DMS 273 treated with DMSO at 0.1 percent for 48 hours (cell line): ENCODE data around the gene RASGRF2.

Experiments used
- DNase-seq: peaks from one replicate; lab custom pipeline; 2025; lab: John Stamatoyannopoulos, UW

The RASGRF2 gene

DNA sequence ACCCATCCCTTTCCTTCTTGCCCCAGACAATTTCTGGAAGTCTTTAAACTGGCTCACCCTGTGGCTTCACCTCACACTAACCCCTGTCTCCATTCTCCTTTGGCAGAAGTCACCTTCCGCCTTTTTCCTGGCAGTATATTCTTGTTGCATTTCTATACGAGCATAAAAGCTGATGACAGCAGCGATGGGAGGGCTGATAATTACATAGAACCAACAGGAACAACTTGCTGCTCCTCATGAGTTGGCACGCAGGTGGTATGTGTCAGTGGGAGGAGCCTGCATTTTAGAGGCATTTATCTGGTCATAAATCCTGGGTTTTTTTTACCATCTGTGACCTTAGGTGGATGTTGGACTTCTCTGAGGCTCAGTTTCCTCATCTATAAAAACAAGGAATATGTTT lies 211.6 kb downstream of the RASGRF2 start:
- no peak for DNase-seq

GRCh38 chr5:81172710-81173109 lies 212.5 kb downstream of the RASGRF2 start:
- DNase-seq = no peak

DNA sequence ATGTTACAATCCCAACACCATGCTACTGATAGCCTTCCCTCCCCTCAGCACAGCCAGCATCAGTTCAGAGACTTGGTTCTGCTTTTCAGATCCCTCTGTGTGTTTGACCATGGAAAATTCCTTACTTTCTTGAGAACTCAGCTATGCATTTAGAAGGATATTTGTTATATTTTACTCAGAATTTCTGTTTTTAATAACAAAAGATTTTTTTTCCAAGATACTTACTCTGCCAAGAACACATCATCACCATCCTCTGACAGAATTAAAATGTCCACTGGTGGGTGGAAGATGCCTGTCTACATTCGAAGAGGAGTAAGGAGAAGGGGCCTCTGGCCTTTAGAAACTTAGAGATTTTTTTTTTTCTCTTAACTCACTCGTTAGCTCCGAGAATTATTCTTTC lies 216.9 kb downstream of the RASGRF2 start:
- DNase-seq = no peak

- no peak for DNase-seq
Measured at GRCh38 chr5:81179959-81180358, 219.8 kb downstream of the RASGRF2 start.

- DNase-seq = no peak
Measured at GRCh38 chr5:81180780-81181460, 220.8 kb downstream of the RASGRF2 start.

DNA sequence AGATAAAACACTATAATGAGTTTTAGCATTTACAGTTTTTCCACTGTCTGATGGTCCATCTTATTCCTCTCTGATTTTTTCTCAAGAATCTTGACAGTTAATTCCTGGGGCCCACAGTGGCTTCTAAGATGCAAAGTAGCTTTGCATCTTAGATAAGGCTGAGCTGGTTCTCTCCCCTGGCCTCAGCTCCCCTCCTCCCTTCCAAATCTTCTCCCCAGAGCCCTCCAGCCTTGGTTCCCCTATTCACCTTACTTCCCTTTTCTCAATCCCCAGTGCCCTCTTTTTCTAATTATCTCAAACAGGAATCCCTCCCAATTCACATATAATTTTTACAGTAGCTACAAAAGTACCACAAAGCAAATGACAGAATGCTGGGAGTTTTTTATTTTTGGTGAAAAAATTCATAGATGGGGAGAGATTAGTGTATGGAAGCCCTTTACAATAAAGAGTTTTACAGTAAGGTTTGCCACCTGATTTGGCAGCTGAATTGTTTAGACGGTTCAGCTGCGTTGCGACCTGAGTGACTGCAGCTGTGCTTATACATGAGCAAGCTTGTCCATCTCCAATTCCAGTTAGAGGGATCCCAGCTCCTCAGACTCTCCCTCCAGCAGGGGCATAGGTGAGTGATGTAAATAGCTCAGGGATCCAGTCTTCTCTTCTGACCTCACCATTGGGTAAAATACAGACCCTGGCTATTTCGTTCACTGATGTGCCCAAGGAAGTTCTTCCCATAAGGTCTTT lies 221.6 kb downstream of the RASGRF2 start:
- no peak for DNase-seq

GRCh38 chr5:81182396-81183390 lies 222.5 kb downstream of the RASGRF2 start:
- no peak for DNase-seq

DNA sequence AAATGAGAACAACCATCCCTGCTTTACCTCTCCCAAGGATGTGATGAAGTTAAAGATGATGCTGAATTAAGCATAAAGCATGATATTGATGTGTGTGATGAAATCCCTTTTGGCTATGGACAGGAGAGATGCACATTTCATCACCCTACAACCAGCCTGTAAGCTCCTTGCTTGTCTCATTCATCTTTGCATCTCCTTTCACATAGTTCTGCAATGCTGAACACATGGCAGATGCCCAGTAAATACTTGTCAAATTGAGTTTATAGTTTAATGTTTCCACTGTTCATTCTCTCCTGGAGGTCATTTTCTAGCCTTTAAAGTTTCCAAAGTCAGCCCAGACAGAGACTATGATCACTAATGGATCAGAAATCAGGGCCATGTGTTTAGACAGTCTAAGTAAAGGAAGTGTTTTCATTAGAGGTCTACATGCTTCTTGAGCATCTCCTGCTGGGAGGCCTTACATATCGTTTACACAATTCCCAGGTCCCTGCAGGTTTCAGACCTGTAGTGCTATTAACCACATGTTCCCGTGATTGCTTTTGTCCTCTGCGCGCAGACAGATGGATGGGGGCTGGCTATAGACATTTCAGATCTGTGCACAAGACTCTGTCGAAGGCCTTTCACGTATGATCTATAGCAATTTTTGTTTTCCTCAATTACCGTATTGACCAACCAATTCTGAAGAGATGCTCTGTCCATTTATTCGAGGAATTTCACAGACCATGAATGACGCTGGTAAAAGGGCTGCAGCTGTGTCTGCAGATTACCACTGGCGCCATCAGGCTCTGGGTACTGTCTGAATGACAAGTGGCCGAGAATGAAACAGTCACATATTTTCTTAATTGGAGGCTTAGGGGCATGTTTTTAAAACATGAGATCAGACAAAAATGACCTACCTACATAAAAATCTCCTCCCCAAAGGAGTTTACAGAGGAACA lies 223.9 kb downstream of the RASGRF2 start:
- no peak for DNase-seq

- no peak for DNase-seq
Measured at GRCh38 chr5:81184749-81185110, 224.6 kb downstream of the RASGRF2 start.

- DNase-seq = no peak
Measured at GRCh38 chr5:81187885-81188284, 227.7 kb downstream of the RASGRF2 start.

DNA sequence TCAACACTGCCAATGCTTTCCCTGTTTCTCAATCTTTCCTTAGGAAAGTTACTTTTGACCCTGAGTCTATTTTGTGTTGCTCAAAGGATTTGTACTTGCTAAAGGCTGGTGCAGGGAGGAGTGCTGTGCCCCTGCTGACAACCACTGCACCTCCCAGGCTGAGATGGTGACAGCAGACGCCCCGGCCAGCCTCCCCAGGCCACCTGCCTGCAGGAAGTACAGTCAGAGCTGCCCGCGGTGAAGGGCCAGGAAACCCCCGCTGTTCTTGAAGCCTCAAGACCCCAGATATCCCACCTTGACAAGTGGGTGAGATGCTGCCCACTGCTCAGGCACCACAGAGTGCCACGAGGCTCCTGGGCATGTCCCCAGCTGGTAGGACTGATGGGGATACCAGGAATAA lies 228.8 kb downstream of the RASGRF2 start:
- DNase-seq = no peak

DNA sequence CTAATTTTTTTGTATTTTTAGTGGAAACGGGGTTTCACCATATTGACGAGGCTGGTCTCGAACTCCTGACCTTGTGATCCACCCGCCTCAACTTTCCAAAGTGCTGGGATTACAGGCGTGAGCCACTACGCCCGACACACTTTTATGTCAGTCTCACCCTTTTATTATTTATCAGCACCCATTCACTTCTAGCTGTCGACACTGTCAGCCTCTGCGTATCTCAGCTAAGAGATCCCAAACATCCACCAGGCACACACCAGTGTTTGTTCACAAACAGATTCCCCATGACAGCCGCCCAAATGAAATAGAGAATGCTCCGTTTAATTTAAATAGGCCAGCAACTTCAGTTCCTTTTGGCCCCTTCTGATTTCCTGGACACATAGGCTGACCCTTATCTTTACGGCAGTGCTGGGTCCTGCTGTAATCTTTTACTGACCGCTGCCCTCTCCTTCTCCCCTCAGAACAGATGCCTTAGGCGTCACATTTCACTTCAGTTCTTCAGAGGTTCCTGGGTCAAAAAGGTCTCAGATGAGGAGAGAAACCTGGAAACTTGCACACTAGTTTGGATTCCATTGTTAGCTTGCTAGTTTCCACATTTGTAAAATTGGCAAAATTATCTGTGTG lies 229.8 kb downstream of the RASGRF2 start:
- no peak for DNase-seq

GRCh38 chr5:81191726-81192372 lies 231.7 kb downstream of the RASGRF2 start:
- no peak for DNase-seq

DNA sequence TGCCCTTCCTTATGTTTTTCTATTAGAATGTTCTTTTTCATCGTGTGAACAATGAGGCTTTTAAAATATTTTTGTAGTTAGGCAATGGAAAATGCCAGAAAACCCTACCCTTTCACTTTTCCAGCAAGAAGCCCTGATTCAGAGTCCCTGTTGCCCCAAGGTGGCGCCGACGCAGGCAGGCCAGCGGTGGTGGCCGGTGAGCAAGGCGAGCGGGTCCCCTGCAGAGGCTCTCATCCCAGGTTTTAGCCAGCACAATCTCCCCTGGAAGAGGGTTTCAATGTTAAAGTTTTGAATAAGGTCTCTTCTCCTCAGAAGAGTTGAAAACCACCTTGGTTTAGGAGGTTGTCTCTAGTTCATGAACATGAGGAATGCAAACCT lies 232.2 kb downstream of the RASGRF2 start:
- DNase-seq = no peak

GRCh38 chr5:81194633-81195334 lies 234.6 kb downstream of the RASGRF2 start:
- peak; percentile 13 for DNase-seq

- no peak for DNase-seq
Measured at GRCh38 chr5:81195335-81195929, 235.3 kb downstream of the RASGRF2 start.

DNA sequence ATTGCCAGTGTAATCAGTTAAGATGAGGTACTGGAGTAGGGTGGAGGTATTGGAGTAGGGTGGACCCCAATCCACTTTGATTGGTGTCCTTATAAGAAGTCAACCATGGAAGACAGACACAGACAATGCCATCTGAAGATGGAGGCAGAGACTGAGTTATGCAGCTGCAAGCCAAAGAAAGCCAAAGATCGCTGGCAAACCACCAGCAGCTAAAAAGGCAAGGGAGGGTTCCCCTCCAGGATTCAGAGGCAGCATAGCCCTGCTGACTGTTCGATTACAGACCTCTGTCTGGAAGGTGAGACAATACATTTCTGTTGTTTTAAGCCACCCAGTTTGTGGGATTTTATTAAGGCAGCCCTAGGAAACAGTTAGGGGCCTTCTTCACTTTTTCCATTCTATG lies 242.5 kb downstream of the RASGRF2 start:
- DNase-seq = no peak

- DNase-seq = no peak
Measured at GRCh38 chr5:81203729-81204128, 243.6 kb downstream of the RASGRF2 start.

DNA sequence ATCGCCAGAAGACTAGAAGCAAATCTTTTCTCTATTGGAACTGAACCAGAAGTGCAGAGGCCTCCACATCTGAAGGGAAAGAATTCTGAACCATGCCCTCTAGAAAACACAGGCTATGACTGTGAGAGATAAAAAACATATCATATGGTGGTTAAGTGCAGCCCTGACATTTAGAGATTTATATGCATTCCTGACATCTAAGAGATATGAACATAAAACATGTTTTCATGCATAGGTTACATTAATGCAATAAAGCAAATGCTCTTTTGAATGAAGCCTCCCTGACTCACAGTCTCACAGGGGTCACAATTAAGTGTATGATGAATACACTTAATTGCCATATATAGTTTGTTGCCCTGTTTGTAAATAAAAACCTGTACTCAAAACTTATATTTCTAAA lies 244.0 kb downstream of the RASGRF2 start:
- no peak for DNase-seq
